H9 (cell line): Measurements from ENCODE around the gene ATXN1L. TPM values are rescaled to one million over a fixed set of nuclear protein-coding genes. Genes with fewer than 3 reads are reported as not detected.

ENCODE experiments used
- DNase-seq: peaks from one replicate; pipeline ENCODE4 v3.0.0-alpha.2; 2017
- H2AFZ ChIP-seq: one replicate; pipeline ENCODE4 v1.6.1; 2013; ENCODE audit warnings: mild to moderate bottlenecking, low read length, control low read depth, moderate library complexity
- H2AK5ac ChIP-seq: 2 replicates; pipeline ENCODE4 v1.6.1; 2013; ENCODE audit warnings: low read length, control low read depth, mixed read lengths; ENCODE audit not compliant: insufficient read length
- H2BK120ac ChIP-seq: one replicate; pipeline ENCODE4 v1.6.1; 2013; ENCODE audit warnings: low read depth, mild to moderate bottlenecking, low read length, control low read depth, inconsistent platforms; ENCODE audit not compliant: poor library complexity, severe bottlenecking
- H2BK12ac ChIP-seq: 2 replicates; pipeline ENCODE4 v1.6.1; 2013; ENCODE audit warnings: low read length, control low read depth, mixed read lengths, low read depth; ENCODE audit not compliant: insufficient read length
- H2BK15ac ChIP-seq: 2 replicates; pipeline ENCODE4 v1.6.1; 2013; ENCODE audit warnings: low read depth, low read length, control low read depth
- H2BK20ac ChIP-seq: one replicate; pipeline ENCODE4 v1.6.1; 2013; ENCODE audit warnings: low read depth, mild to moderate bottlenecking, low read length, control low read depth, inconsistent platforms; ENCODE audit not compliant: poor library complexity, severe bottlenecking
- H2BK5ac ChIP-seq: 2 replicates; pipeline ENCODE4 v1.6.1; 2013; ENCODE audit warnings: low read length, control low read depth, mixed read lengths; ENCODE audit not compliant: insufficient read length
- H3K14ac ChIP-seq: 2 replicates; pipeline ENCODE4 v1.6.1; 2013; ENCODE audit warnings: low read length, control low read depth; ENCODE audit not compliant: insufficient read depth
- H3K18ac ChIP-seq: 2 replicates; pipeline ENCODE4 v1.6.1; 2013; ENCODE audit warnings: low read depth, mild to moderate bottlenecking, mixed read lengths, low read length, control low read depth; ENCODE audit not compliant: insufficient read length
- H3K23ac ChIP-seq: 2 replicates; pipeline ENCODE4 v1.6.1; 2013; ENCODE audit warnings: low read length, control low read depth, mixed read lengths, low read depth; ENCODE audit not compliant: insufficient read length
- H3K23me2 ChIP-seq: 2 replicates; pipeline ENCODE4 v1.6.1; 2013; ENCODE audit warnings: low read depth, mild to moderate bottlenecking, mixed read lengths, low read length, control low read depth; ENCODE audit not compliant: insufficient read length, poor library complexity, severe bottlenecking
- H3K27ac ChIP-seq: 2 replicates; pipeline ENCODE4 v1.5.1; 2013; ENCODE audit warnings: low read length, control low read depth, mixed read lengths, low read depth; ENCODE audit not compliant: insufficient read length
- H3K27me3 ChIP-seq: 2 replicates; pipeline ENCODE4 v1.6.1; 2013; ENCODE audit warnings: low read length, control low read depth, inconsistent platforms; ENCODE audit not compliant: insufficient read depth
- H3K4ac ChIP-seq: 2 replicates; pipeline ENCODE4 v1.6.1; 2013; ENCODE audit warnings: low read depth, mild to moderate bottlenecking, control low read depth, inconsistent platforms, low read length, moderate library complexity
- H3K4me1 ChIP-seq: 2 replicates; pipeline ENCODE4 v1.6.1; 2013; ENCODE audit warnings: low read length, control low read depth, inconsistent platforms; ENCODE audit not compliant: insufficient read depth
- H3K4me2 ChIP-seq: 2 replicates; pipeline ENCODE4 v1.6.1; 2013; ENCODE audit warnings: low read length, control low read depth, mixed read lengths; ENCODE audit not compliant: insufficient read length, insufficient read depth
- H3K56ac ChIP-seq: 2 replicates; pipeline ENCODE4 v1.6.1; 2013; ENCODE audit warnings: low read depth, mild to moderate bottlenecking, mixed read lengths, low read length, control low read depth; ENCODE audit not compliant: insufficient read length
- H3K79me1 ChIP-seq: 2 replicates; pipeline ENCODE4 v1.6.1; 2013; ENCODE audit warnings: low read depth, mild to moderate bottlenecking, moderate library complexity, low read length, control low read depth, inconsistent platforms; ENCODE audit not compliant: insufficient read depth, poor library complexity, severe bottlenecking
- H3K79me2 ChIP-seq: 2 replicates; pipeline ENCODE4 v1.6.1; 2013; ENCODE audit warnings: low read length, control low read depth, inconsistent platforms; ENCODE audit not compliant: insufficient read depth
- H3K9ac ChIP-seq: 2 replicates; pipeline ENCODE4 v1.6.1; 2013; ENCODE audit warnings: low read length, control low read depth, mixed read lengths; ENCODE audit not compliant: insufficient read length; ENCODE audit errors: extremely low read depth
- H3K9me3 ChIP-seq: one replicate; pipeline ENCODE4 v1.6.1; 2013; ENCODE audit warnings: low read depth, low read length, inconsistent platforms; ENCODE audit not compliant: control insufficient read depth
- H3T11ph ChIP-seq: one replicate; pipeline ENCODE4 v1.6.1; 2013; ENCODE audit warnings: mild to moderate bottlenecking, low read length, control low read depth, inconsistent platforms
- H4K20me1 ChIP-seq: one replicate; pipeline ENCODE4 v1.6.1; 2013; ENCODE audit not compliant: control insufficient read depth, insufficient read length, insufficient read depth
- H4K5ac ChIP-seq: 2 replicates; pipeline ENCODE4 v1.6.1; 2013; ENCODE audit warnings: low read depth, mild to moderate bottlenecking, mixed read lengths, low read length, control low read depth; ENCODE audit not compliant: insufficient read length
- H4K8ac ChIP-seq: replicated peaks from 2 replicates; pipeline ENCODE4 v1.6.1; 2013; ENCODE audit warnings: low read length, control low read depth, mixed read lengths, low read depth; ENCODE audit not compliant: insufficient read length
- H4K91ac ChIP-seq: 2 replicates; pipeline ENCODE4 v1.6.1; 2013; ENCODE audit warnings: low read depth, mild to moderate bottlenecking, moderate library complexity, mixed read lengths, low read length, control low read depth; ENCODE audit not compliant: insufficient read length
- H3K27ac Mint-ChIP-seq, 3 experiments: 2 replicates in 2 of 3; 3 replicates in 1 of 3; pipeline ENCODE4 v1.8.0; 2020 to 2021; ENCODE audit warnings: mixed read lengths in 3 of 3, mild to moderate bottlenecking in 1 of 3, moderate library complexity in 1 of 3
- H3K27me3 Mint-ChIP-seq: 2 replicates; pipeline ENCODE4 v1.8.0; 2021; ENCODE audit warnings: low read depth, mild to moderate bottlenecking, moderate library complexity, mixed read lengths
- H3K36me3 Mint-ChIP-seq, 3 experiments: 2 replicates in 2 of 3; 3 replicates in 1 of 3; pipeline ENCODE4 v1.8.0; 2020 to 2021; ENCODE audit warnings: low read depth in 3 of 3, mixed read lengths in 3 of 3; ENCODE audit not compliant: insufficient read depth in 1 of 3
- H3K4me1 Mint-ChIP-seq, 2 experiments: 2 replicates each; pipeline ENCODE4 v1.8.0; 2020; ENCODE audit warnings: mixed read lengths in 2 of 2
- H3K4me3 Mint-ChIP-seq, 2 experiments: 2 replicates in 1 of 2; 3 replicates in 1 of 2; pipeline ENCODE4 v1.8.0; 2020 to 2021; ENCODE audit warnings: mild to moderate bottlenecking in 2 of 2, mixed read lengths in 2 of 2, moderate library complexity in 1 of 2
- H3K9me3 Mint-ChIP-seq, 2 experiments: 2 replicates in 1 of 2; 3 replicates in 1 of 2; pipeline ENCODE4 v1.8.0; 2020; ENCODE audit warnings: mild to moderate bottlenecking in 2 of 2, mixed read lengths in 2 of 2, moderate library complexity in 1 of 2
- WGBS: extraction: QIAGEN DNeasy Blood & Tissue Kit; methylation state at CpG from one replicate; pipeline ENCODE4 v1.1.7; 2013; ENCODE audit warnings: missing lambda C conversion rate, low lambda C conversion rate, mixed read lengths; ENCODE audit not compliant: insufficient read length; ENCODE audit errors: extremely low coverage; 5-methylcytosine and 5-hydroxymethylcytosine counted together
- total RNA-seq: library from RNA; stranded (reverse); gene quantifications from 2 replicates; pipeline ENCODE4 v1.2.1, GENCODE V29; 2021
- TF ChIP-seq, protein P1 (sequence below): fragments of 200-600 bp; sonication (generic); conservative IDR thresholded peaks from 3 replicates; pipeline ENCODE4 v1.8.0; 2021; ENCODE audit warnings: antibody characterized with exemption, mild to moderate bottlenecking

Gene ATXN1L
- total RNA-seq, 1 experiment from 2014 or later = 30.3 TPM

- no peak overlapping the region for H3T11ph ChIP-seq
- H2AFZ ChIP-seq = no peak overlapping the region
- H3K4me1 Mint-ChIP-seq = peaks cover 3% of the 10 kb centered on the region in 2 experiments
- no peak overlapping the region for H2AK5ac ChIP-seq
- no peak overlapping the region for H2BK120ac ChIP-seq
- H2BK5ac ChIP-seq = no peak overlapping the region
- H2BK20ac ChIP-seq = no peak overlapping the region
- no peak overlapping the region for H3K56ac ChIP-seq
- H3K36me3 Mint-ChIP-seq = peaks cover 16 to 61% (median 41%) of the 10 kb centered on the region in 3 experiments; a peak in 6 of 7 replicates
- no peaks in the 10 kb centered on the region for H3K4me1 ChIP-seq
- H3K18ac ChIP-seq = no peak overlapping the region
- H4K20me1 ChIP-seq = no peaks in the 10 kb centered on the region
- no peak for DNase-seq
- no peak overlapping the region for H3K4me3 Mint-ChIP-seq
- no peaks in the 10 kb centered on the region; the same call in 1 of the 2 replicates for H3K27me3 Mint-ChIP-seq
- H3K79me1 ChIP-seq = no peaks in the 10 kb centered on the region
- H3K4me2 ChIP-seq = no peak overlapping the region
- WGBS = no CpG with 5 or more reads among the region's 3 CpGs
- H3K9me3 Mint-ChIP-seq = no peaks in the 10 kb centered on the region
- H3K79me2 ChIP-seq = peaks cover 1% of the 10 kb centered on the region; the same call in 1 of the 2 replicates
- no peak overlapping the region for H4K8ac ChIP-seq
- no peak overlapping the region for H4K5ac ChIP-seq
- TF ChIP-seq, protein P1, sequence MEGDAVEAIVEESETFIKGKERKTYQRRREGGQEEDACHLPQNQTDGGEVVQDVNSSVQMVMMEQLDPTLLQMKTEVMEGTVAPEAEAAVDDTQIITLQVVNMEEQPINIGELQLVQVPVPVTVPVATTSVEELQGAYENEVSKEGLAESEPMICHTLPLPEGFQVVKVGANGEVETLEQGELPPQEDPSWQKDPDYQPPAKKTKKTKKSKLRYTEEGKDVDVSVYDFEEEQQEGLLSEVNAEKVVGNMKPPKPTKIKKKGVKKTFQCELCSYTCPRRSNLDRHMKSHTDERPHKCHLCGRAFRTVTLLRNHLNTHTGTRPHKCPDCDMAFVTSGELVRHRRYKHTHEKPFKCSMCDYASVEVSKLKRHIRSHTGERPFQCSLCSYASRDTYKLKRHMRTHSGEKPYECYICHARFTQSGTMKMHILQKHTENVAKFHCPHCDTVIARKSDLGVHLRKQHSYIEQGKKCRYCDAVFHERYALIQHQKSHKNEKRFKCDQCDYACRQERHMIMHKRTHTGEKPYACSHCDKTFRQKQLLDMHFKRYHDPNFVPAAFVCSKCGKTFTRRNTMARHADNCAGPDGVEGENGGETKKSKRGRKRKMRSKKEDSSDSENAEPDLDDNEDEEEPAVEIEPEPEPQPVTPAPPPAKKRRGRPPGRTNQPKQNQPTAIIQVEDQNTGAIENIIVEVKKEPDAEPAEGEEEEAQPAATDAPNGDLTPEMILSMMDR = no peak
- H3K23ac ChIP-seq = no peak overlapping the region
- no peak overlapping the region for H3K27ac Mint-ChIP-seq
- no peak overlapping the region for H3K14ac ChIP-seq
- H2BK12ac ChIP-seq = no peak overlapping the region
- H3K9me3 ChIP-seq = no peaks in the 10 kb centered on the region
- H2BK15ac ChIP-seq = no peak overlapping the region
- no peak overlapping the region for H3K4ac ChIP-seq
- H3K27me3 ChIP-seq = no peaks in the 10 kb centered on the region
- H4K91ac ChIP-seq = no peak overlapping the region
- H3K23me2 ChIP-seq = no peaks in the 10 kb centered on the region
- H3K27ac ChIP-seq = no peak overlapping the region
- no peak overlapping the region for H3K9ac ChIP-seq
Measured at GRCh38 chr16:71852158-71852557, 6.4 kb downstream of the ATXN1L start.
